Heart left ventricle (tissue), 13 donors: ENCODE data around the gene CASP4.

Source experiments
- POLR2A ChIP-seq, 2 donors: fragments of 450-650 bp; IDR thresholded peaks; one replicate each; pipeline ENCODE4 v1.6.1; 2017; ENCODE audit warnings: antibody characterized with exemption in 2 of 2, mild to moderate bottlenecking in 2 of 2, moderate library complexity in 2 of 2
- TF ChIP-seq, protein P1 (sequence below), 12 donors: fragments of 200-600 bp; sonication (generic) in 4 of 12; IDR thresholded peaks; one replicate each; pipeline versions ENCODE4 v1.5.0 to v1.8.0; 2018 to 2022; ENCODE audit warnings: antibody characterized with exemption in 12 of 12, mild to moderate bottlenecking in 5 of 12
- donor health status: ischemic (EF 13 %, LVEDD 7.1; RV severe dilation, severe dysfunction).
- donor health status: DM: no; HTN: yes; CAD: no.
- donor health status: DM: no; HTN: no; CAD: no.
- donor health status: ischemic (EF 25% LVEDD 6.9; RV normal size, moderate dysfunction).
- donor health status: ischemic (EF 25% LVEDD 5.7; RV mildly dilated, moderate dysfunction).
- donor health status: ischemic (EF 35%, LVEDD 5.7; RV mildly dilated, moderate dysfunction).
- donor health status: nonischemic (EF 11% LVEDD 7.7; RV severe dilation, severe dysfunction).
- donor health status: DM: yes; HTN: yes; CAD: no.
- donor health status: PGD.
- donor health status: ischemic (EF 29% LVEDD 5.4; RV normal size, mild dysfunction).
- donor health status: nonischemic (EF 23%, LVEDD 6.1; RV moderate dilation, normal function).

DNA sequence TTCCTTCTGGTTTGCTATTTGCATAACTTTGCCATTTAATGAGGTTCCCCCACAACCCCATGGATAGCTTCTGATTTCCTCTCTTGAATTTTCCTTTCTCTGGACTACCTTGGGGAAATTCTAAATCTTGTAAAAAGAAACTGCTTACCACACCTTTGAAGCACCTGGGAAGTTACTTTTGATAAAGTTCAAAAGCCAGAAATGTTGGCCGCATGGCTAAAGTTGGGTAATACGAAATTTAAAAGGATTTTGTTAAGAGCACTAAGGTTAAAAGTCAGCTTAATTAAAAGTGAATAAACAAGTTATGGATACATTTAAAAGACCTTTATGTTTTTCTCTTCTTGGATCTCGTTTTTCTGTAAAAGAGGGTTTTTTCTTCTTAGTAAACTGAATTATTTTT, 5.5 kb downstream of the CASP4 start:
- TF ChIP-seq, protein P1, sequence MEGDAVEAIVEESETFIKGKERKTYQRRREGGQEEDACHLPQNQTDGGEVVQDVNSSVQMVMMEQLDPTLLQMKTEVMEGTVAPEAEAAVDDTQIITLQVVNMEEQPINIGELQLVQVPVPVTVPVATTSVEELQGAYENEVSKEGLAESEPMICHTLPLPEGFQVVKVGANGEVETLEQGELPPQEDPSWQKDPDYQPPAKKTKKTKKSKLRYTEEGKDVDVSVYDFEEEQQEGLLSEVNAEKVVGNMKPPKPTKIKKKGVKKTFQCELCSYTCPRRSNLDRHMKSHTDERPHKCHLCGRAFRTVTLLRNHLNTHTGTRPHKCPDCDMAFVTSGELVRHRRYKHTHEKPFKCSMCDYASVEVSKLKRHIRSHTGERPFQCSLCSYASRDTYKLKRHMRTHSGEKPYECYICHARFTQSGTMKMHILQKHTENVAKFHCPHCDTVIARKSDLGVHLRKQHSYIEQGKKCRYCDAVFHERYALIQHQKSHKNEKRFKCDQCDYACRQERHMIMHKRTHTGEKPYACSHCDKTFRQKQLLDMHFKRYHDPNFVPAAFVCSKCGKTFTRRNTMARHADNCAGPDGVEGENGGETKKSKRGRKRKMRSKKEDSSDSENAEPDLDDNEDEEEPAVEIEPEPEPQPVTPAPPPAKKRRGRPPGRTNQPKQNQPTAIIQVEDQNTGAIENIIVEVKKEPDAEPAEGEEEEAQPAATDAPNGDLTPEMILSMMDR (IDR thresholded peaks at IDR 0.05): no peak
- no peak for TF ChIP-seq POLR2A (IDR thresholded peaks at IDR 0.05)
